Ramos (cell line): ENCODE measurements around the gene MROH9.

Source experiments
- in situ Hi-C: fragments of 300-500 bp; cut with MboI; formaldehyde crosslinking; loops from one replicate; pipeline ENCODE4 v1.14.3; 2022; ENCODE audit warnings: low sequenced_read_pairs; ENCODE audit not compliant: unreplicated experiment

Gene MROH9

GRCh38 chr1:170967042-170967910, 31.9 kb downstream of the MROH9 start:
- in situ Hi-C loops = no loop called here

DNA sequence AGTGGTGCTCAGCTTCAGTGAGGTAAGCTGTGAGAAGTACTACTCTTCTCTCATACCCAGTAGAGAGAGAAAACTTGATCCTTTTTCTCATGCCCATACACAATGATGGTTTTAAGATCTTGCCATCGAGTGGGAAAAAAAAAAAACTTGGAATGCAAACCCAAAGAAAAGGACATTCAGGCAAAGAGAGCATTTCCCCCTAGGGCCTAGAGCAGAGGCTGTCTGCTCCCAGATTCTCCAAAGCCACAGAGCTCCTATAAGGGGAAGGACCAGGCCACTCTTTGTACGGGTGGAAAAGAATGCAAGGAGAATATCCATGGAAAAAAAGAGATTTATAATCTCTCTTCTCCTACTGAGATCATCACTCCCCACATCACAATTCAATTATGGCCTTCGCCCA, 34.9 kb downstream of the MROH9 start:
- in situ Hi-C loops = loop anchor here (10.0 kb wide), 1 partner anchor 345 kb away; the partner anchor contains the start of gene FMO4

DNA sequence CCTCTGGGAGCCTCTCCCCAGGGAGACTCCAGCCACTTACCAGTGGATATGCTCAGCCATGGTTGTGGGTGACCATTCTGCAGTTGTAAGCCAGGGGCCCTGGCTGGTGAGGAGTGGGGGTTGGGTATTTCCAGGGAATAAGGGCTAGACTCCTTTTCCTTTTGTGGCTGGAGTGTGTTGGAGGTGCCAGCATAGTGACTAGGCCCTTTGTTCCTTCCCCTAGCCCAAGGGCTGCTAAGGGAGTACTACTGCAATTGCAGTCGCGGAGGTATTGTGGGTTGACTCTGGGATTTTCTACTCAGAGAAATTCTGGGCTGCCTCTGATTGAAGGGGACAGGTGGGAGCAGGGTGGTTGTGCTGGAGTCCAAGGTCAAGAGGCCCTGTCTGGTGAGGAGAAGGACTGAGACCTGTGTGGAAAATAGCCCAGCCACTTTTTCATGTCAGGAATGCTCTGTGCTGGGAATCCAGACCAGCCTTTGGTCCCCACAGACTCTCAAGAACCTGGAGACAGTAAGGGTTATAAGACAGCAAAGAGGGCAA, 43.1 kb downstream of the MROH9 start:
- in situ Hi-C loops = loop anchor here (10.0 kb wide), 1 partner anchor 336 kb away; the partner anchor contains the start of gene FMO4

DNA sequence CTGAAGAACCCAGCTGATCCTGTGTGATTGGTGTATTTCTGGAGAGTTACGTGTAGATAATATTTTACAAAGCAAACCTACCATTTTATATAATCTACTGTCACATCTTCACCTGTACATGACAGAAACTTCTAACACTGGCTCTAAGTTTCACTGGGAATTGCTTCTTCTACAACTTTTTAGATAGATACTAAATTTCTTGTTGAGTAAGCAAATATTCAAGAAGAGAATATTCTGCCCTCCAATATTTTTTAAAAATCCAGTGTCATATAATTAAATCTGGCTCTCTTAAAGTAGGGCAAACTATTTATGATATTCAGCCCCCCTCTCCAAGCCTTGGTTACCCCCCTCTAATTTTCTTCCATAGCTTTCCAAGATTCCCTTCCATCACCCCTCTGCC, 50.1 kb downstream of the MROH9 start:
- in situ Hi-C loops = no loop called here

- in situ Hi-C loops = no loop called here
These were observed 51.6 kb downstream of the MROH9 start for GRCh38 chr1:170986901-170987300.

DNA sequence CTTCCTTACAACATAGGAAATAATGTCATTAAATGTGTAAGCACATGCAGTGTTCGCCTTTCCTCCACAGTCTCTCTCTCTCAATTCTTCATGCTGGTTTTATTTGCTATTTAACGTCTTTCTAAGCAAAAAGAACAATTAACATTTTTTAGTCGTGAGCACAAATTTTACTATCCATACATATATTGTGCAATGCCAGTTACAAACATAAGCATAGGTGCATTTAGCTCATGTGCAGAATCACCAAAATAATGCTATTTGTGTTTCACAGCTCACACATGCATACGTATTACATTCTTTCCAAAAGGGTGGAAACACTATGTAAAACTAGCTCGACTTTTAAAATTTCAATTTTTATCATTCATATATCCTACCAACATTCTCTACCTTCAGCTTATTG, 52.1 kb downstream of the MROH9 start:
- in situ Hi-C loops = no loop called here

DNA sequence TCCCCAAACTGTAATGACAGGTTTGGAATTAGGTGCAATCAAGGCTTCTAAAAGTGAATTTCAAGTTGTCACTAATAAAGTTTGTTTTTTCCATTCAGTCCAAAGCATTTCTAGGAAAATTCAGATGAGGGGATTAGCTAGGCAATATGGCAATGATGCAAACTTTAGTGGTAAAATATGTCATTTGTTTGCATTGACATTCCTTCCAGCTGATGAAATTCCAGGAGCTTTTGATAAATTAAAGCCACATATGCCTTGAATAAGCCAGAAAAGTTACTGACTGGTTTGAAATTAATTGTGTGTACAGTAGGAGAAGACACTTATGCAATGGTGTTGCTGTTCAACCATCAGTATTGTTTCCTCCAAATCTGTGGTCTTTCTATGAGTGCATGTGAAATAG, 57.8 kb downstream of the MROH9 start:
- in situ Hi-C loops = no loop called here

- in situ Hi-C loops = no loop called here
These were observed 58.4 kb downstream of the MROH9 start for GRCh38 chr1:170993717-170994116.

GRCh38 chr1:171014880-171015279, 79.5 kb downstream of the MROH9 start:
- in situ Hi-C loops = no loop called here

- in situ Hi-C loops = no loop called here
These were observed 82.1 kb downstream of the MROH9 start for GRCh38 chr1:171017426-171017825.

DNA sequence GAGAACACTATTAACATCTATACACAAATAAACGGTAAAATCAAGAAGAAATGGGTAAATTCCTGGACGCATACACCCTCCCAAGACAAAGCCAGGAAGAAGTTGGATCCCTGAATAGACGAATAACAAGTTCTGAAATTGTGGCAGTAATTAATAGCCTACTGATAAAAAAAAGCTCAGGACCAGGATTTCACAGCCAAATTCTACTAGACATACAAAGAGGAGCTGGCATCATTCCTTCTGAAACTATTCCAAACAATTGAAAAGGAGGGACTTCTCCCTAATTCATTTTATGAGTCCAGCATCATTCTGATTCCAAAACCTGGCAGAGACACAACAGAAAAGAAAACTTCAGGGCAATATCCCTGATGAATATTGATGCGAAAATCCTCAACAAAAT, 84.6 kb downstream of the MROH9 start:
- in situ Hi-C loops = no loop called here

DNA sequence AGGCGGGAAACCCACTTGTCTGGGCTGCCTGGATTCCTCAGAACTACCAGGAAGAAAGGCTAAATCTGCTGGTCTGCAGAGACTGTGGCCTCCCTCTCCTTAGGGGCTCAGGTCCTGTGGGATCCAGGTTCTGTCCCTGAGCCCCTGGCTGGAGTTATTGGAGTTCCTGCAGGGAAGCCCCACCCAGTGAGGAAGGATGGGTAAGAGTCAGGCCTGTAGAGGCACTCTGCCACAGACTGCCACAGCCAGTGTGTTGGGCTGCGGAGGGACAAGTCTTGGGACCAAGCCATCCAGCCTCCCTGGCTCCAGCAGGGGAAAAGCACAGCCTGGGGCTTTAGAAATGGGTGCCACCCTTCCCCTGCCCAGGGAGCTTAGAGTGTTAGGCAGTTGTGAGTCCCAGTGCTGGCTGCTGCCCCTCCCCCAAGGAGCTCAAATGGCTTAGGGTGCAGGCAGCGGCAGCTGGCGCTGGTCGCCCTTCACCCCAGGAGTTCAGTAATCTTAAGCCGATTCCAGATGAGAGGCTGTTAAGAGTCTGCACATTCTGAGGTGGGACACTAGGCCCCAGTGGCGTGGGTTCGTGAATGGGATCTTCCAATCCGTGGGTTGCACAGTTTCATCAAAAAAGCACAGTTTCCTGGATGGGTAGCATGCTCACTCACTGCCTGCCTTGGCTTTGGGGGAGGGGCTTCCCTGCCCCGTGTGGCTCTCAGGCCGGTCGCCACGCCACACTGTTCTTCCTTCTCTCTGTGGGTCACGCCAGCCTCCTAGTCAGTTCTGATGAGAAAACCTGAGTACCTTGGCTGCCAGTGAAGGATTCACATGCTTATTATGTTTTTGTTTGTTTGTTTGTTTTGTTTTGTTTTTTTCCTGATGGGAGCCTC, 97.7 kb downstream of the MROH9 start:
- in situ Hi-C loops = no loop called here

GRCh38 chr1:171037626-171038025, 102.3 kb downstream of the MROH9 start:
- in situ Hi-C loops = no loop called here

GRCh38 chr1:171038284-171038683, 103.0 kb downstream of the MROH9 start:
- in situ Hi-C loops = no loop called here

DNA sequence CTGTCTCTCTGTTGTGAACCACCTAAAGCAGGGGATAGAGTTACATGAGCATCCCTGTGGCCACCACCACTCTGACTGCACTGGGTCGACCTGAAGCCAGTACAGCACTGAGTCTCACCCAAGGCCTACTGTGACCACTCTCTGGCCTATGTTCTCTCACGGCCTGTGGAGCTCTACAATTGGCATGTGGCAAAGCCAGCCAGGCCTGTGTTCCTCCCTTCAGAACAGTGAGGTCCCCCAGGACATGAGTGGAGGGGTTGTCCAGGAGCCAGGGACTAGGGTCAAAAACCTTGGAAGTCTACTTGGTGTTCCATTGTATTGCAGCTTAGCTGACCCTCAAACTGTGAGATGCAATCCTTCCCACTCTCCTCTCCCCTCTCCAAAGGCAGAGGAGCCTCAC, 112.7 kb downstream of the MROH9 start:
- in situ Hi-C loops = no loop called here

DNA sequence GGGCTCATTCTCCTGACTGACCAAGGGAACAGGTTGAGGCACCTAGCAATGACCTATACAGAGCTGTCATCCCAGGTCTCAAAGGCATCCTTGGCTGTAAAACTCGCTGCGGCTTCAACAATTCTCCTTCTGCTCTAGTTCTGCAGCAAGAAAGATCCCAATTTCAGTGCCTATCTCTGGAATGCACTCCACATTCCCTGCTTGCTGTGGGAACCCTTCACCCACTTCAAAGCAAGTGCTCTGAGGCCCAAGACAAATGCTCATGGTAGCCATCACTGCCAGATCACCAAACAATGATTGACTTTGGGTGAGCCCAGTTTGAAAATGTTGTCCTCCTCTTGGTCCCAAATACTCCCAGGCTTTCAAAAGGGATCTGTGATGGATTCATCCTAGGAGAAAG, 117.6 kb downstream of the MROH9 start:
- in situ Hi-C loops = no loop called here

DNA sequence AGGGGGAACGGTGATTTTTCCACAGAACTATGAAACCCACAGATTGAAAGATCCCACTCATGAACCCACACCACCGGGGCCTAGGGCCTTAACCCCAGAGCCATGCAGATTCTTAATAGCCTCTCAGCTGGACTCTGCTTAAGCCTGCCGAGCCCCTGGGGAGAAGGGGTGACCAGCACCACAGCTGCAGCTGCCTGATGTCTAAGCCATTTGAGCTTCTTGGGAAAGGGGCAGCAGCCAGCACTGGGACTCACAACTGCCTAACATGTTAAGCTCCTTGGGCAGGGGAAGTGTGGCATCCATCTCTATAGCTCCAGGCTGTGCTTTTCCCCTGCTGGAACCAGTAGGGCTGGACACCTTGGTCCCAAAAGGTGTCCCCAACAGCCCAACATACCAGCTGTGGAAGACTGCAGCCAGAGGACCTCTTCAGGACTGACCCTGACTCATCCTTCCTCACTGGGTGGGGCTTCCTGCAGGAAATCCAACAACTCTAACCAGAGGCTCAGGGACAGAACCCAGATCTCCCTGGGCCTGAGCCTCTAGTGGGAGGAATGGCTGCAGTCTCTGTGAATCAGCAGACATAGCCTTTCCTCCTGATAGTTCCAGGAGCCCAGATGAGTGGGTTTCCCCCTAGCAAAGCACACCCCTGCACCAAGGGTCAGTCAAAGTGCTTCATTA, 120.8 kb downstream of the MROH9 start:
- in situ Hi-C loops = no loop called here

GRCh38 chr1:171061425-171062143, 126.2 kb downstream of the MROH9 start:
- in situ Hi-C loops = no loop called here

DNA sequence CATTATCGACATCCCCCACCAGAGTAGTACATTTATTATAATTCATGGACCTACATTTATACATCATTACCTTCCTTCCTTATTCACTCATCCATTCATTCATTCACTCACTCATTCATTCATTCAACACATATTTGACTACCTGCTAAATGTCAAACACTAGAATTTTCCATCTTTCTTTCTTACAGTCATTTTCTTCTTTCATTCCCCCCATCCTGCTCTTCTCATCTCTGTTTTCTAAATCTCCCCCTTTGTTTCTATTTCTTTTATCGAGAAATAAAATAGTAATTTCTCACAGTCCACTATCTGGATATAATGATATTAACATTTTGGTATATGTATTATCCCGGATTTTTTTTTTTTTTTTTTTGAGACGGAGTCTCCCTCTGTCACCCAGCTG, 127.6 kb downstream of the MROH9 start:
- in situ Hi-C loops = no loop called here

- in situ Hi-C loops = loop anchor here (25.0 kb wide), 1 partner anchor 237 kb away; the partner anchor contains the start of gene FMO4
These were observed 139.7 kb downstream of the MROH9 start for GRCh38 chr1:171075041-171075440.
